Esophagus squamous epithelium (tissue), 5 donors: ENCODE results near the gene CCDC51. TPM values are rescaled to one million over a fixed set of nuclear protein-coding genes. Genes with fewer than 3 reads are reported as not detected.
A peak's percentile ranks its signal among the peaks of the same experiment; 100 is the strongest.

Experiments
- DNase-seq: peaks from one replicate; lab custom pipeline; 2025; lab: John Stamatoyannopoulos, UW
- H3K27ac ChIP-seq, 4 donors: fragments of 200-600 bp; sonication (generic); one replicate each; pipeline ENCODE4 v1.5.1; 2016 to 2019; ENCODE audit warnings: mild to moderate bottlenecking in 1 of 4
- H3K27me3 ChIP-seq, 4 donors: fragments of 200-600 bp; sonication (generic); 1 replicate in 3 of 4; 2 replicates in 1 of 4; pipeline versions ENCODE4 v1.5.1 to v1.6.0; 2017 to 2021; ENCODE audit warnings: antibody characterized with exemption in 1 of 4
- H3K36me3 ChIP-seq, 3 donors: fragments of 200-600 bp; sonication (generic); one replicate each; pipeline ENCODE4 v1.5.1; 2016 to 2019
- H3K4me1 ChIP-seq, 3 donors: fragments of 200-600 bp; sonication (generic); one replicate each; pipeline ENCODE4 v1.5.1; 2017 to 2019
- H3K4me3 ChIP-seq, 4 donors: fragments of 200-600 bp; sonication (generic); 1 replicate in 3 of 4; 2 replicates in 1 of 4; pipeline ENCODE4 v1.5.1; 2016 to 2019; ENCODE audit warnings: mild to moderate bottlenecking in 2 of 4, moderate library complexity in 1 of 4
- H3K9me3 ChIP-seq, 3 donors: fragments of 200-600 bp; sonication (generic); one replicate each; pipeline ENCODE4 v1.5.1; 2016 to 2019
- POLR2A ChIP-seq, 4 donors: fragments of 450-650 bp; IDR thresholded peaks; one replicate each; pipeline ENCODE4 v1.6.1; 2017; ENCODE audit warnings: antibody characterized with exemption in 4 of 4, mild to moderate bottlenecking in 4 of 4, moderate library complexity in 3 of 4
- WGBS, 2 donors: methylation state at CpG; one replicate each; pipeline ENCODE4 v1.1.5; 2018; 5-methylcytosine and 5-hydroxymethylcytosine counted together
- intact Hi-C: fragments of 100-400 bp; cut with DNase I; formaldehyde crosslinking; loops from one replicate; pipeline ENCODE4 v1.15.0; 2022
- total RNA-seq, 4 donors: library from RNA; depleted of rRNA; stranded (reverse); fragments of >200 nt; gene quantifications; one replicate each; pipeline ENCODE4 v1.1.0, GENCODE V29; 2016
- TF ChIP-seq, protein P1 (sequence below), 6 experiments: fragments of 450-650 bp in 4 of 6; fragments of 200-600 bp in 2 of 6; sonication (generic) in 2 of 6; IDR thresholded peaks; one replicate each; pipeline ENCODE4 v1.5.1; 2016 to 2019; ENCODE audit warnings: antibody characterized with exemption in 6 of 6, mild to moderate bottlenecking in 4 of 6, moderate library complexity in 4 of 6
- donor health status: DM: yes; HTN: yes; CAD: no.

The CCDC51 gene
- total RNA-seq, 4 donors from 2014 or later, result 15.1 to 31.3 (median 18.2) TPM

DNA sequence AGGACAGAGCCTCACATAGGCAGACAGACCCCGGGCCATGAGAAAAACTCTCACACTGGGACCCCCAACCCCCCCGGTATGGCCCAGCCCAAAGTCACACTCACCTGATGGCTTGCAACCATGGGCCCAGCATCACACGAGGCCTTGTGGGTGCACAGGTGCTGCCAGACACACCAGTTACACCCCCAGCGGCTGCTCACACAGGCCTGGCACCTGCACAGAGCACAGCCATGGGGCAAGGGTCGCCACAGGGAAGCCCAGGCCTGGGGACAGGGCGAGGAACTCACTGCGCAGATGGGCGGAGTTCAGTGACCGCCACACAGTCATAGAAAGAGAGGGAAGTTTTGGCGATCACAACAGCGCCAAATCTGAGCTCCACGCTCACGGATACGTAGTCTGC lies 19.4 kb downstream of the CCDC51 start:
- no peaks in the 10 kb centered on the region for H3K9me3 ChIP-seq
- 81 to 88% methylated on average over 10 to 14 of the region's 14 CpGs for WGBS, 2 donors
- TF ChIP-seq, protein P1, sequence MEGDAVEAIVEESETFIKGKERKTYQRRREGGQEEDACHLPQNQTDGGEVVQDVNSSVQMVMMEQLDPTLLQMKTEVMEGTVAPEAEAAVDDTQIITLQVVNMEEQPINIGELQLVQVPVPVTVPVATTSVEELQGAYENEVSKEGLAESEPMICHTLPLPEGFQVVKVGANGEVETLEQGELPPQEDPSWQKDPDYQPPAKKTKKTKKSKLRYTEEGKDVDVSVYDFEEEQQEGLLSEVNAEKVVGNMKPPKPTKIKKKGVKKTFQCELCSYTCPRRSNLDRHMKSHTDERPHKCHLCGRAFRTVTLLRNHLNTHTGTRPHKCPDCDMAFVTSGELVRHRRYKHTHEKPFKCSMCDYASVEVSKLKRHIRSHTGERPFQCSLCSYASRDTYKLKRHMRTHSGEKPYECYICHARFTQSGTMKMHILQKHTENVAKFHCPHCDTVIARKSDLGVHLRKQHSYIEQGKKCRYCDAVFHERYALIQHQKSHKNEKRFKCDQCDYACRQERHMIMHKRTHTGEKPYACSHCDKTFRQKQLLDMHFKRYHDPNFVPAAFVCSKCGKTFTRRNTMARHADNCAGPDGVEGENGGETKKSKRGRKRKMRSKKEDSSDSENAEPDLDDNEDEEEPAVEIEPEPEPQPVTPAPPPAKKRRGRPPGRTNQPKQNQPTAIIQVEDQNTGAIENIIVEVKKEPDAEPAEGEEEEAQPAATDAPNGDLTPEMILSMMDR (IDR thresholded peaks at IDR 0.05), result no peak
- no peak for TF ChIP-seq POLR2A (IDR thresholded peaks at IDR 0.05)
- peaks cover 44 to 98% (median 51%) of the 10 kb centered on the region in 3 donors for H3K36me3 ChIP-seq
- intact Hi-C loops, result no loop called here
- H3K27me3 ChIP-seq, result no peaks in the 10 kb centered on the region
- DNase-seq, result no peak
- no peak overlapping the region for H3K4me3 ChIP-seq
- peak overlapping the region in 1 of 4 donors; percentile 54 for H3K27ac ChIP-seq
- H3K4me1 ChIP-seq, result peaks cover 28 to 52% (median 32%) of the 10 kb centered on the region in 3 donors

DNA sequence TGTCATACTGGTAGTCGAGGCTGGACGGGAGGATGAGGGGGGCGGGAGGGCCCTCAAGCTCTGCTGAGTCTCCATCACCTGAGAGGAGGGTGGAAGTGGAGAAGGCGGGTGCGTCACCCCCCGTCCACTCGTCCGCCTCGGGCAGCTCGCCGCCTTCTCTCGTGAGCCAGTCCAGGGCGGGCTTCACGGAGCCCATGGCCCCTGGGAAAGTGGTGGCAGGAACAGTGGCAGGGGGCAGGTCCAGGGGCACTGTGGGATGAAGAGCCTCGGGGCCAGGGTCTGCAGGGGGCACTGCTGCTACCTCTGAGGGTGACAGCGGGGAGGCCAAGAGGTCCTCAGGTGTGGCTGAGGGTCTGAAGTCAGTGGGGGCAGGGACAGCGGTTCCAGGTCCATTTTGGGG lies 20.3 kb downstream of the CCDC51 start:
- Histone ChIP-seq H3K9me3 (no peaks in the 10 kb centered on the region), H3K4me1 (peaks cover 22 to 52% (median 25%) of the 10 kb centered on the region in 3 donors), H3K27me3 (no peaks in the 10 kb centered on the region), H3K27ac (no peak overlapping the region), H3K36me3 (peaks cover 51 to 100% (median 60%) of the 10 kb centered on the region in 3 donors), H3K4me3 (no peak overlapping the region)
- DNase-seq, result no peak
- 86 to 93% methylated on average over 3 to 14 of the region's 17 CpGs for WGBS, 2 donors
- TF ChIP-seq POLR2A (IDR thresholded peaks at IDR 0.05), result no peak
- TF ChIP-seq, protein P1 (IDR thresholded peaks at IDR 0.05), result no peak
- intact Hi-C loops, result no loop called here

DNA sequence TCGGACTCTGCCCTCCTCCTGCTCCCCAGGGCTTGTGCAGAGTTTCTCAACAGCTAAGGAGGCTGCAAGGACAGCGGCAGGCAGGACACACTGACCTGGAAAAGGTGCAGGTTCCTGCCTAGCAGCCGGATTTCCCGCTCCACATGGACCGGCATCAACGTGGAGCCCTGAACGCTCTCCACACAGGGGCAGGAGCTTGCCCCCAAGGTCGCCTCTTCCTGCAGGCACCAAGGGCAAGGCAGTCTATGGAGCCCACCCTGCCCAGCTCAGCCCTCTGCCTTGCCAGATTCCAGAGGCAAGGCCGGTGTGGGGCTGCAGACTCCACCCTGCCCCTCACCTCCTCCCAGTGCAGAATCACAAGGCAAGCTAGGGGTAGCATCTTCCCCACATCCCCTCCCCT lies 20.8 kb downstream of the CCDC51 start:
- Histone ChIP-seq H3K4me1 (peaks cover 26 to 52% (median 27%) of the 10 kb centered on the region in 3 donors), H3K9me3 (no peaks in the 10 kb centered on the region), H3K4me3 (no peak overlapping the region), H3K27ac (no peak overlapping the region), H3K36me3 (peaks cover 56 to 100% (median 64%) of the 10 kb centered on the region in 3 donors), H3K27me3 (no peaks in the 10 kb centered on the region)
- TF ChIP-seq POLR2A (IDR thresholded peaks at IDR 0.05), result no peak
- TF ChIP-seq, protein P1 (IDR thresholded peaks at IDR 0.05), result no peak
- no CpG with 5 or more reads among the region's 9 CpGs for WGBS, 2 donors
- no peak for DNase-seq
- intact Hi-C loops, result no loop called here

DNA sequence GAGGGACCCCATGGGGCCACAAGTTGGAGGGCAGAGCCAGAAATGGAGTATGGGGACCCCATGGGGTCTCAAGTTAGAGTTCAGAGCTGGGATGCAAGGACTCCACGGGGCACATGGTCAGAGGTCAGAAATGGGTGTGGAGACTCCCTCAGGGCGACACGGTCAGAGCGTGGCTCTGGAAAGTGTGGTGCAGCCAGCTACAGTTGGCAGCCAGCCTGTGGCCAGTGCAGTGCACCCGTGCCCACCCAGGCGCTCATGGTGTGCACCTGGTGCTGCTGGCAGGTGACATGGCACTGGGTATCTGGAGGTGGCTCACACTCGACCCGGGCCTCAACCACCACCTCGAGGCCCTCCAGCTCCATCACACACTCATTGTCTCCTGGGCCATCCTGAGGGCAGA lies 21.3 kb downstream of the CCDC51 start:
- Histone ChIP-seq H3K27me3 (no peaks in the 10 kb centered on the region), H3K9me3 (no peaks in the 10 kb centered on the region), H3K4me3 (no peak overlapping the region), H3K4me1 (peaks cover 28 to 52% (median 29%) of the 10 kb centered on the region in 3 donors), H3K36me3 (peaks cover 57 to 100% (median 69%) of the 10 kb centered on the region in 3 donors), H3K27ac (no peak overlapping the region)
- WGBS, 2 donors, result 63 to 76% methylated on average over 1 to 6 of the region's 9 CpGs
- intact Hi-C loops, result no loop called here
- no peak for DNase-seq
- TF ChIP-seq POLR2A (IDR thresholded peaks at IDR 0.05), result no peak
- TF ChIP-seq, protein P1 (IDR thresholded peaks at IDR 0.05), result no peak

DNA sequence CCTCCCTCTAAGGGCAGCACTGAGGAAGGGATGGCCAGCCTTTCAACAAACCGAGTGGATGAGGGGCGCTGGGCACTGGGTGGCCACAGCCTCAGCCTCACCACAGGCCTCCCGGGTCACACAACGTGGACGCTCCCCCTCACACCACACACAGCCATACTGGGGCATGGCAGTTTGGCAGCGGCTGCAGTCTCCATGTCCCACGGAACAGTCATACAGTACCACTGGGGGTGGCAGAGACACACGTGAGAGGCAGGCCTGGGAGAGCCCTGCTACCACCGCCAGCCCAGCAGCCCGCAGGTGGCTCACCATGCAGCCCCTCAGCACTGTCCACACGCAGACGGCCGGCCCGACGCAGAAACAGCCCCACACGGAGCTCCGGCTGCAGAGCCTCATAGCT lies 21.8 kb downstream of the CCDC51 start:
- intact Hi-C loops, result no loop called here
- H3K27me3 ChIP-seq, result no peaks in the 10 kb centered on the region
- H3K9me3 ChIP-seq, result no peaks in the 10 kb centered on the region
- TF ChIP-seq, protein P1 (IDR thresholded peaks at IDR 0.05), result no peak
- no peak for TF ChIP-seq POLR2A (IDR thresholded peaks at IDR 0.05)
- no peak for DNase-seq
- 67 to 100% methylated on average over 2 to 4 of the region's 17 CpGs for WGBS, 2 donors
- H3K4me1 ChIP-seq, result peaks cover 25 to 52% (median 28%) of the 10 kb centered on the region in 3 donors
- H3K27ac ChIP-seq, result no peak overlapping the region
- H3K4me3 ChIP-seq, result no peak overlapping the region
- H3K36me3 ChIP-seq, result peaks cover 54 to 99% (median 66%) of the 10 kb centered on the region in 3 donors
